Smooth muscle cell (in vitro differentiated cells): ENCODE results near the gene TAF8. TPM values are rescaled to one million over a fixed set of nuclear protein-coding genes. Genes with fewer than 3 reads are reported as not detected.

ENCODE experiments used
- DNase-seq: peaks from one replicate; lab custom pipeline; 2025; ENCODE audit not compliant: unreplicated experiment; lab: John Stamatoyannopoulos, UW
- H2AFZ ChIP-seq: fragments of 200-600 bp; sonication (generic); 2 replicates; pipeline ENCODE4 v1.6.0; 2016; ENCODE audit warnings: antibody characterized with exemption, low read depth, mild to moderate bottlenecking
- H3F3A ChIP-seq: fragments of 200-600 bp; sonication (generic); 2 replicates; pipeline ENCODE4 v1.6.0; 2017; ENCODE audit warnings: antibody characterized with exemption, low read depth
- H3K27ac ChIP-seq: fragments of 200-600 bp; sonication (generic); 2 replicates; pipeline ENCODE4 v1.5.1; 2016; ENCODE audit warnings: low read depth, mild to moderate bottlenecking
- H3K27me3 ChIP-seq: fragments of 200-600 bp; sonication (generic); 2 replicates; pipeline ENCODE4 v1.6.1; 2016; ENCODE audit warnings: low read depth, mild to moderate bottlenecking
- H3K36me3 ChIP-seq: fragments of 200-600 bp; sonication (generic); 2 replicates; pipeline ENCODE4 v1.5.1; 2016; ENCODE audit warnings: low read depth
- H3K4me1 ChIP-seq: fragments of 200-600 bp; sonication (generic); 2 replicates; pipeline ENCODE4 v1.5.1; 2016; ENCODE audit warnings: low read depth
- H3K4me2 ChIP-seq: fragments of 200-600 bp; sonication (generic); 2 replicates; pipeline ENCODE4 v1.6.0; 2016; ENCODE audit warnings: mild to moderate bottlenecking
- H3K4me3 ChIP-seq: fragments of 200-600 bp; sonication (generic); 2 replicates; pipeline ENCODE4 v1.5.1; 2016; ENCODE audit warnings: mild to moderate bottlenecking
- H3K79me2 ChIP-seq: fragments of 200-600 bp; sonication (generic); 2 replicates; pipeline ENCODE4 v1.6.0; 2016; ENCODE audit warnings: low read depth, mild to moderate bottlenecking
- H3K9ac ChIP-seq: fragments of 200-600 bp; sonication (generic); 2 replicates; pipeline ENCODE4 v1.6.0; 2016; ENCODE audit warnings: low read depth
- H3K9me3 ChIP-seq: fragments of 200-600 bp; sonication (generic); replicated peaks from 2 replicates; pipeline ENCODE4 v1.5.1; 2016; ENCODE audit warnings: low read depth
- H4K20me1 ChIP-seq: fragments of 200-600 bp; sonication (generic); 2 replicates; pipeline ENCODE4 v1.6.0; 2016; ENCODE audit warnings: low read depth
- CTCF ChIP-seq: fragments of 200-600 bp; sonication (generic); IDR thresholded peaks from 2 replicates; pipeline ENCODE4 v1.5.1; 2017; ENCODE audit warnings: borderline replicate concordance, mild to moderate bottlenecking, antibody characterized with exemption; ENCODE audit not compliant: insufficient read depth, poor library complexity, severe bottlenecking
- WGBS: methylation state at CpG from one replicate; pipeline ENCODE4 v1.1.7; 2016; ENCODE audit warnings: low lambda C conversion rate; 5-methylcytosine and 5-hydroxymethylcytosine counted together
- polyA plus RNA-seq: library from polyadenylated mRNA; unstranded; fragments of >200 nt; fragmentation: Nextera tagmentation; extraction: Ambion mirVana; gene quantifications from 2 replicates; pipeline ENCODE4 v1.2.1, GENCODE V29; 2016
- total RNA-seq: library from RNA; depleted of rRNA; stranded (reverse); fragments of >200 nt; gene quantifications from 2 replicates; pipeline ENCODE4 v1.2.3, GENCODE V29; 2014

The TAF8 gene
- total and polyA plus RNA-seq, 2 experiments from 2014 or later, result 8.1 to 9.8 TPM

- 97% methylated on average over 3 of the region's 3 CpGs for WGBS
- H2AFZ ChIP-seq, result no peak overlapping the region
- H3K9me3 ChIP-seq, result no peaks in the 10 kb centered on the region
- no peak overlapping the region for H3K27ac ChIP-seq
- no peak for TF ChIP-seq CTCF
- H4K20me1 ChIP-seq, result no peaks in the 10 kb centered on the region
- H3K27me3 ChIP-seq, result no peaks in the 10 kb centered on the region
- H3K4me2 ChIP-seq, result no peak overlapping the region
- no peak overlapping the region for H3K9ac ChIP-seq
- H3K4me1 ChIP-seq, result no peaks in the 10 kb centered on the region
- no peaks in the 10 kb centered on the region for H3K36me3 ChIP-seq
- no peak overlapping the region for H3K4me3 ChIP-seq
- no peaks in the 10 kb centered on the region for H3F3A ChIP-seq
- H3K79me2 ChIP-seq, result no peaks in the 10 kb centered on the region
- DNase-seq, result no peak
These were observed 12.2 kb upstream of the TAF8 start for GRCh38 chr6:42038163-42038562.

DNA sequence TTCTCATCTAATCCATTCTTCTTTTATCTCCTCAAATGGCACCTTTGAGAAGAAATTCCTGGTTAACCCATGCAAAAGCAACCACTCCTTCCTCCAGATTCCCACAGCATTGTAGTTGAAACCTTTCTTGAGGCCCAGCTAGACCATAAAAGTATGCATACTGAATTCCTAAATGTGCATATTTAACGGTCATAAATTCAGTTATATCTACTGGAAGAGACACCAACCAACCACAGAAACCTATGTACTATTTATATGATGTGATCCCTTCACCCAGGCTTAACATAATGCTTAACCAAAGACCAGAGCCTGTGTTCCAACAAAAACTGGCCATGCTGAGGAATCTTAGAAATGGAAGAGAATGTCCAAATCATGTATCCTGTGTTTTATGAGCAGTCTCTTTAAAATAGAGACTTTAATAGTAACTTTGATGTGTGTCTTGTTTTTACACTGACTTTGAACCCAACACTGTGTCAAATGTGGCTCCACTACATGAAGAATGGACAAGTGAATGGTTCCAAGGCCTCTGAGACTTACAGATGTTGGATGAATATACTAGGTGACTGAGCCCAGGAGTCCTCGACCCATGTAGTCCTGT is 11.4 kb upstream of the TAF8 start:
- Histone ChIP-seq H3K9me3 (no peaks in the 10 kb centered on the region), H3F3A (no peaks in the 10 kb centered on the region), H2AFZ (no peak overlapping the region), H3K9ac (no peak overlapping the region), H3K36me3 (no peaks in the 10 kb centered on the region), H3K27me3 (no peaks in the 10 kb centered on the region), H3K4me2 (peak overlapping the region; percentile 0), H4K20me1 (no peaks in the 10 kb centered on the region), H3K79me2 (no peaks in the 10 kb centered on the region), H3K4me3 (no peak overlapping the region), H3K27ac (no peak overlapping the region), H3K4me1 (no peaks in the 10 kb centered on the region)
- no peak for TF ChIP-seq CTCF
- DNase-seq, result no peak
- WGBS, result 82% methylated on average over 2 of the region's 2 CpGs

DNA sequence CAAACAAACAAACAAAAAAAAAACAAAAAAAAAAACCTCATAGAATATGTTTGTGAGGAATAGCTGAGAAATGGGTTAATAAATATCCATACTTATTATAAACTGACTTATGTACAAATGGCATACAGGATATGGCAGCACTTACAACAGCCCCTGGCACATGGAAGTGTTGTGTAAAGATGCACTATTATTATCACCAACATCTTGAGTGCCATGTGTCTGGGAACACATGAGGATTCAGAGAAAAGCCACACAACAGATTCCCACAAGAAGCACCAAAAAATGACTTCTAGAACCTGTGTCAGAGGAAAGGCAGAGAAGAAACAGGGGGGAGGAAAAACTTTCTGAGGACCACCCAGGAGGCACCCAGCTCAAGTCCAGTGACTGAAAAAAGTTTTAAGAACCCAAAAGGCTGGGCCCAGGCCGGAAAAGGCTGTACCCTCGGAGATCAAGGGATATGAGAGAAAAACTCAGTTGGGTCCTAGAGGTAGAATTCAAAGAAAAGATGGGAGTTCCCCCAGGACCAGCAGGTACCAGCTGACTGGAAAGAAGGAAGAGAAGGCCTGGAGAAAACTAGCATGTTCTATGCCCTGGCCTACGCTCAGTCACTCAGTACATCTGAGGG is 9.4 kb upstream of the TAF8 start:
- H3K36me3 ChIP-seq, result no peaks in the 10 kb centered on the region
- WGBS, result 68% methylated on average over 3 of the region's 3 CpGs
- peaks cover 11% of the 10 kb centered on the region for H3K4me1 ChIP-seq
- H3K27ac ChIP-seq, result no peak overlapping the region
- no peaks in the 10 kb centered on the region for H3K79me2 ChIP-seq
- no peaks in the 10 kb centered on the region for H3K27me3 ChIP-seq
- H3K9me3 ChIP-seq, result no peaks in the 10 kb centered on the region
- DNase-seq, result no peak
- H2AFZ ChIP-seq, result no peak overlapping the region
- H3F3A ChIP-seq, result peaks cover 9% of the 10 kb centered on the region
- no peaks in the 10 kb centered on the region for H4K20me1 ChIP-seq
- no peak for TF ChIP-seq CTCF
- no peak overlapping the region for H3K4me3 ChIP-seq
- H3K4me2 ChIP-seq, result no peak overlapping the region
- no peak overlapping the region for H3K9ac ChIP-seq

DNA sequence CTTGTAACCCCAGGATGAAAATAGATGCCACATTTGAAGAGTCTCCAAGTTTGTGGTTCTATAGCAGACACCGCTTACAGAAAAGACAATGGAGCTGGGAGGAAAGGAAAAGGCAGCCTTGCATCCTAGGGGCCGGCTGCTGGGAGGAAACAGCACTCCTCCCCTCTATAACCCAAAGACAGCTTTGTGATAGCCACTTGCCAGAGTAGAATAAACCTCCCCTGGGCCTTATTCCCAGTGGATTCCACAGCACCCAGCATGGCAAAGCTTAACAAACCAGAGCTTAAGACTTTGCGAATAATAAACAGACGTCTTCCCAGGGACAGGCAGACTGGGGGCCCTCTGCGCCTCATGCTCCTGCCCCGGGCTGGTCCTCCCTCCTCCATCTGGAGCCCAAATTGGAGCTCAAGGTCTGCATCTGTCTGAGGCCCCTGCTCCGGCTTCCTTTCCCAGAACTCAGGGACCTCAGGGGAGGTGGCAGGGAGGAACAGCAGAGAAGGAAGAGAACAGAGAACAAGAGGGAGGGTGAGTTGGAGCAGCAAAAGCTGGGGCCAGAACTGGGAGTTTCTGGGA is 8.8 kb upstream of the TAF8 start:
- Histone ChIP-seq H3K36me3 (no peaks in the 10 kb centered on the region), H4K20me1 (no peaks in the 10 kb centered on the region), H3K27ac (no peak overlapping the region), H3K9me3 (no peaks in the 10 kb centered on the region), H3K9ac (no peak overlapping the region), H3K4me1 (peaks cover 12% of the 10 kb centered on the region), H3K27me3 (no peaks in the 10 kb centered on the region), H3K4me3 (no peak overlapping the region), H3K4me2 (no peak overlapping the region), H2AFZ (peak overlapping the region; percentile 35), H3K79me2 (no peaks in the 10 kb centered on the region), H3F3A (peaks cover 15% of the 10 kb centered on the region)
- no peak for TF ChIP-seq CTCF
- 54% methylated on average over 7 of the region's 7 CpGs for WGBS
- DNase-seq, result no peak
